Breast epithelium (tissue), 3 donors: ENCODE results near the gene DLST.

ENCODE experiments used
- POLR2A ChIP-seq: fragments of 450-650 bp; IDR thresholded peaks from one replicate; pipeline ENCODE4 v1.6.1; 2016; ENCODE audit warnings: antibody characterized with exemption, mild to moderate bottlenecking, moderate library complexity
- POLR2AphosphoS5 ChIP-seq, 3 donors: sonication (generic); formaldehyde crosslinking; IDR thresholded peaks; one replicate each; pipeline ENCODE4 v1.6.1; 2017; ENCODE audit warnings: antibody characterized with exemption in 3 of 3
- TF ChIP-seq, protein P1 (sequence below), 3 donors: fragments of 450-650 bp; IDR thresholded peaks; one replicate each; pipeline ENCODE4 v1.5.1; 2016 to 2017; ENCODE audit warnings: antibody characterized with exemption in 3 of 3, mild to moderate bottlenecking in 3 of 3, moderate library complexity in 3 of 3

DNA sequence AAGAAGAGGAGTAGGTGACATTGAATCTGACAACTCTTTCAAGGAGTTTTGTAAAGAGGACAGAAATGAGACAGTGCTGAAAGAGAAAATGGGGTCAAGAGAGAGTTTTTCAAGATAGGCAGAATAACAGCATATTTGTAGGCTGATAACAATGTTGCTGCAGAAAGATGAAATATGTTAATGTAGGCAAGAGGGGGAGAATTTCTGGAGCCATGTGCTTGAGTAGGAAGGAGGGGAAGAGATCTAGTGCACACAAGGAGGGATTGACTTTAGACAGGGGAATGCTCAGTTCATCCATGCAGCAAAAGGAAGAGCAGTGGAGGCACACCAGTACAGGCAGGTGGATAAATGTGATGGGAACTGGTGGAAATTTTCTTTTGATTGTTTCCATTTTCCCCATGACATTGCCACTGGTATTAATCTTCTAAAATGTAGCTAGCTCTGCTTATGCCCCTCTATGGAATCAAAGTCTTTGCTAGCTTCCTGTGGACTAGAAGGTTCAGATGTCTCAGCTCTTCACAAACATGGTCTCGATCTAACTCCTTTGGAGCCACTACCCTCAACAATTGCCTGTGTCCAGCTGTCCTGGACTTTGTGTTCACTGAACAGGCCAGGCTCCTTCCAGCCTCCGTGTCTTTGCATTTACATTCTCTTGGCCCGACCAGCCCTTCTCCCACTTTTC, 14.9 kb upstream of the DLST start:
- no peak for TF ChIP-seq POLR2A
- TF ChIP-seq, protein P1, sequence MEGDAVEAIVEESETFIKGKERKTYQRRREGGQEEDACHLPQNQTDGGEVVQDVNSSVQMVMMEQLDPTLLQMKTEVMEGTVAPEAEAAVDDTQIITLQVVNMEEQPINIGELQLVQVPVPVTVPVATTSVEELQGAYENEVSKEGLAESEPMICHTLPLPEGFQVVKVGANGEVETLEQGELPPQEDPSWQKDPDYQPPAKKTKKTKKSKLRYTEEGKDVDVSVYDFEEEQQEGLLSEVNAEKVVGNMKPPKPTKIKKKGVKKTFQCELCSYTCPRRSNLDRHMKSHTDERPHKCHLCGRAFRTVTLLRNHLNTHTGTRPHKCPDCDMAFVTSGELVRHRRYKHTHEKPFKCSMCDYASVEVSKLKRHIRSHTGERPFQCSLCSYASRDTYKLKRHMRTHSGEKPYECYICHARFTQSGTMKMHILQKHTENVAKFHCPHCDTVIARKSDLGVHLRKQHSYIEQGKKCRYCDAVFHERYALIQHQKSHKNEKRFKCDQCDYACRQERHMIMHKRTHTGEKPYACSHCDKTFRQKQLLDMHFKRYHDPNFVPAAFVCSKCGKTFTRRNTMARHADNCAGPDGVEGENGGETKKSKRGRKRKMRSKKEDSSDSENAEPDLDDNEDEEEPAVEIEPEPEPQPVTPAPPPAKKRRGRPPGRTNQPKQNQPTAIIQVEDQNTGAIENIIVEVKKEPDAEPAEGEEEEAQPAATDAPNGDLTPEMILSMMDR (IDR thresholded peaks at IDR 0.05): no peak
- no peak for TF ChIP-seq POLR2AphosphoS5 (IDR thresholded peaks at IDR 0.05)
